ENCODE data around the gene CLPTM1L.

DNA sequence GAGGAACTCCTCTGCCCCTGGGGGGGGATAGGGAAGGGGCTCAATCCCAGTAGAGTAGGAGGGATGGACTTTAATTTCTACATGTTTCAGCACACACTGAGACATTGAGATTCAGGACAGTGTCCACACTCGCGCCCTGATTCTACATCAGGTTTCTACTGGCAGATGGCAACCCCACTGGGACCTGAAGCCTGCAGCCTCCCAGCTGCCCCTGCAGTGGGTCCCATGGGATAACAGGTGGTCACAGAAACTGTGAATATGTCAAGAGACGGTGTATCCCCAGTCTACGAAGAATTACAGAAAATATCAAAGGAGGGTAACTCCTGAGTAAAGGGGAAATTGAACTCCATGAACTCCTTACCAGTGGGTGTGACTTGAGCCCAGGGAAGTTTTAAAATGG, 47.7 kb downstream of the CLPTM1L start:
- TF ChIP-seq ZFP3 (tag by site-specific recombination; IDR thresholded peaks at IDR 0.05; ENCODE audit: low read depth) (no peak), ZNF121 (tag by site-specific recombination; IDR thresholded peaks at IDR 0.05) (no peak), ZNF112 (tag by site-specific recombination; IDR thresholded peaks at IDR 0.05) (no peak)
- TF ChIP-seq, protein P1, sequence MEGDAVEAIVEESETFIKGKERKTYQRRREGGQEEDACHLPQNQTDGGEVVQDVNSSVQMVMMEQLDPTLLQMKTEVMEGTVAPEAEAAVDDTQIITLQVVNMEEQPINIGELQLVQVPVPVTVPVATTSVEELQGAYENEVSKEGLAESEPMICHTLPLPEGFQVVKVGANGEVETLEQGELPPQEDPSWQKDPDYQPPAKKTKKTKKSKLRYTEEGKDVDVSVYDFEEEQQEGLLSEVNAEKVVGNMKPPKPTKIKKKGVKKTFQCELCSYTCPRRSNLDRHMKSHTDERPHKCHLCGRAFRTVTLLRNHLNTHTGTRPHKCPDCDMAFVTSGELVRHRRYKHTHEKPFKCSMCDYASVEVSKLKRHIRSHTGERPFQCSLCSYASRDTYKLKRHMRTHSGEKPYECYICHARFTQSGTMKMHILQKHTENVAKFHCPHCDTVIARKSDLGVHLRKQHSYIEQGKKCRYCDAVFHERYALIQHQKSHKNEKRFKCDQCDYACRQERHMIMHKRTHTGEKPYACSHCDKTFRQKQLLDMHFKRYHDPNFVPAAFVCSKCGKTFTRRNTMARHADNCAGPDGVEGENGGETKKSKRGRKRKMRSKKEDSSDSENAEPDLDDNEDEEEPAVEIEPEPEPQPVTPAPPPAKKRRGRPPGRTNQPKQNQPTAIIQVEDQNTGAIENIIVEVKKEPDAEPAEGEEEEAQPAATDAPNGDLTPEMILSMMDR (tag by site-specific recombination; IDR thresholded peaks at IDR 0.05) = no peak

Measured in HEK293 (cell line).